ENCODE data around the gene S100A10.

S100A10 gene

DNA sequence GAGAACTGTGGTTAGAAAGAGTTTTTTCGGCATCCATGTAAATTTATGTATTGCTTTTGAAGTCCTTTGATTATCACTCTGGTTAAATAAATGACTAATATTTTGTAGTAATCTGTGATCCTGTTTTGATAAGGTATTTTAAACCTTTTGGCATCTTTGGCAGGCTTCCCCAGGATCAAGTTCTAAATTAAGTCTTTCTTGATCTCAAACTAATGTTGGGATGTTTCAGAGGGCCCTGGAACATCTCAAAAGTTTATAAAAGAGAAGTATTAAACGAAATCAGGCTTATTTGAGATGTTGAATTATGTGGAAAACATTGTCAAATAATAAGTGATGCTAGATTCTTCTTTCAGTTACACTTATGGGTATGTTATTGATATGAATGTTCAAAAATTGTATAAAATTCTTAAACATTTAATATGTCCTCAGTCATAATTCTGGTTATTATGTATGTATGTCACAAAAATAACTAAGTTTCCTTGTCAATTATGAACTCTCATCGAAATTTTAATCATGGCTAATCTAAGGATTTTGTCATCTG lies 36.6 kb downstream of the S100A10 start:
- TF ChIP-seq CTCF (conservative IDR thresholded peaks at IDR 0.05; ENCODE audit: low read depth, low read length): no peak
- no peak overlapping the region for H3K27ac ChIP-seq
- no peaks in the 10 kb centered on the region for H4K20me1 ChIP-seq (ENCODE audit: insufficient read depth)
- H3K79me2 ChIP-seq (ENCODE audit: insufficient read depth, low read depth): no peaks in the 10 kb centered on the region
- no peaks in the 10 kb centered on the region for H3K27me3 ChIP-seq (ENCODE audit: insufficient read depth, low read depth)
- H3K9ac ChIP-seq: no peak overlapping the region
- H3K4me1 ChIP-seq (ENCODE audit: low read depth, poor library complexity, severe bottlenecking): no peaks in the 10 kb centered on the region
- H3K4me3 ChIP-seq (IDR thresholded peaks at IDR 0.05; ENCODE audit: insufficient read depth, low read depth, low read length): no peak overlapping the region
- no peak overlapping the region for H3K4me2 ChIP-seq
- no peaks in the 10 kb centered on the region for H3K36me3 ChIP-seq (ENCODE audit: insufficient read depth)
- H2AFZ ChIP-seq (ENCODE audit: low read depth): no peak overlapping the region

GRCh38 chr1:151953409-151954094 lies 40.1 kb downstream of the S100A10 start:
- no peaks in the 10 kb centered on the region for H4K20me1 ChIP-seq (ENCODE audit: insufficient read depth)
- no peaks in the 10 kb centered on the region for H3K79me2 ChIP-seq (ENCODE audit: insufficient read depth, low read depth)
- H3K27me3 ChIP-seq (ENCODE audit: insufficient read depth, low read depth): no peaks in the 10 kb centered on the region
- no peak overlapping the region for H3K4me2 ChIP-seq
- H3K4me1 ChIP-seq (ENCODE audit: low read depth, poor library complexity, severe bottlenecking): no peaks in the 10 kb centered on the region
- no peak overlapping the region for H3K4me3 ChIP-seq (IDR thresholded peaks at IDR 0.05; ENCODE audit: insufficient read depth, low read depth, low read length)
- H3K27ac ChIP-seq: no peak overlapping the region
- no peak for TF ChIP-seq CTCF (conservative IDR thresholded peaks at IDR 0.05; ENCODE audit: low read depth, low read length)
- H3K9ac ChIP-seq: no peak overlapping the region
- no peak overlapping the region for H2AFZ ChIP-seq (ENCODE audit: low read depth)
- no peaks in the 10 kb centered on the region for H3K36me3 ChIP-seq (ENCODE audit: insufficient read depth)

DNA sequence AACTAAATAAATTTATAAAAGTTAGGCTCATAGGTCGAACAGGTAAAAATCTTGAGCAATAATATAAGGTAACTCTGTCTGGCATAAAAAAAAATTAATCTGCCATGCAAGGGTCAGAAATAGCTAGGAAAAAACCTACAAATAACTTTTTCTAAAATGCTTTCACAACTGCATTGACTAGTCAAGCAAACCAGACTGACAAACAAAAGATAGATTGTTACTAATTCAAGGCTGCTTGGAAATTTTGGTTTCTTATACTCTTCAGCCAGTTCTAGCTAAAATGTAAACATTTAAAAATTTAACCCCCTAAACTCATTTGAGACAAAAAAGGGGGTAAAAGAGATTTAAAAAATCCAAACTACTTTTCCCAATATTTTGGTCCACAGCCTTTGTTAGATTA lies 40.8 kb downstream of the S100A10 start:
- Histone ChIP-seq H4K20me1 (ENCODE audit: insufficient read depth) (no peaks in the 10 kb centered on the region), H3K79me2 (ENCODE audit: insufficient read depth, low read depth) (no peaks in the 10 kb centered on the region), H3K27ac (no peak overlapping the region), H3K36me3 (ENCODE audit: insufficient read depth) (no peaks in the 10 kb centered on the region), H3K4me2 (no peak overlapping the region), H3K27me3 (ENCODE audit: insufficient read depth, low read depth) (no peaks in the 10 kb centered on the region), H3K9ac (no peak overlapping the region), H3K4me1 (ENCODE audit: low read depth, poor library complexity, severe bottlenecking) (no peaks in the 10 kb centered on the region), H2AFZ (ENCODE audit: low read depth) (no peak overlapping the region), H3K4me3 (IDR thresholded peaks at IDR 0.05; ENCODE audit: insufficient read depth, low read depth, low read length) (no peak overlapping the region)
- TF ChIP-seq CTCF (conservative IDR thresholded peaks at IDR 0.05; ENCODE audit: low read depth, low read length): no peak

DNA sequence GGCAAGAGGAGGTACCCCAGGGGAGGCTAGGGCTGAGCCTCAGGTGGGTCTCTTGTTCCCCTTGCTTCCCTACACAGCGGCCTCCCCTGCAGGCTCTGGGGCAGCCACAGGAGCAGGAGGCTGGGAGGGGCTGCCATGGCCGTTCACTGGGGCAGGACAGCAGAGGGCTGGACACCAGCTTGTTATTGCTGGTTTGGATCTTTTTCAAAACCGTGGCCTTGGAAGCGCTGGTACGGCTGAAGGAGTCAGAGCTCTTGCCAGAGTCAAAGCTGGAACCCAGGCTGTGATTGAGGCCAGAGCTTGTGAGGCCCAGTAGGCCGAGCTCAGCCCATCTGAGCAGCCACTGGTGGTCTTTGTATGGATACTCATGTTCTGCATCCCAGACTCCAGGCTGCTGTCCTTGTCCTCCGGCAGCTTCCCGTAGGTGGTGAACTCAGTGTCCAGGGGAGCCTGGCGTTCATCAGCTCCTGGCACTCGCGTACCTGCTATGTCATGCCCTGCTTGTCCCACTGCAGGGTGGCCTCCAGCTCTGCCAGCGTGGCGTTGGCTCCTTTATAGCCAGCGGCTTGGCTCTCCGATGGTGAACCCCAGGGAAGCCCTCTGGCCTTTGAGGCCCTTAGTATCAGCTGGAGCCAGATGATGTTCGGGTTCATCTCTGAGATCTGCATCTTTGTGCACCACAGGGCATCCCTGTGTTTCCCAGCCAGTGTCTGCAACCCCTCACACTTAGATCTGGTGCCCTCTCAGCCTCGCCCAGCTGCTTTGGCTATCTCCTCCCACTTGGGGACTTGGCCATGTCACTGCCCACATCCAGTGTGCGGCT lies 44.1 kb downstream of the S100A10 start:
- H3K4me3 ChIP-seq (IDR thresholded peaks at IDR 0.05; ENCODE audit: insufficient read depth, low read depth, low read length): no peak overlapping the region
- no peaks in the 10 kb centered on the region for H3K36me3 ChIP-seq (ENCODE audit: insufficient read depth)
- H3K27ac ChIP-seq: no peak overlapping the region
- H3K79me2 ChIP-seq (ENCODE audit: insufficient read depth, low read depth): no peaks in the 10 kb centered on the region
- H3K4me1 ChIP-seq (ENCODE audit: low read depth, poor library complexity, severe bottlenecking): no peaks in the 10 kb centered on the region
- H3K4me2 ChIP-seq: no peak overlapping the region
- H3K9ac ChIP-seq: no peak overlapping the region
- no peaks in the 10 kb centered on the region for H3K27me3 ChIP-seq (ENCODE audit: insufficient read depth, low read depth)
- no peaks in the 10 kb centered on the region for H4K20me1 ChIP-seq (ENCODE audit: insufficient read depth)
- TF ChIP-seq CTCF (conservative IDR thresholded peaks at IDR 0.05; ENCODE audit: low read depth, low read length): no peak
- no peak overlapping the region for H2AFZ ChIP-seq (ENCODE audit: low read depth)

All from KMS-11 (cell line).